SK-N-DZ (cell line): Measurements from ENCODE around the gene IBTK.
"Not testable (repeated sequence)": the region's sequence is repeated elsewhere in the genome, so short reads cannot be mapped to it uniquely, and the experiment has no call there.

Source experiments
- DNase-seq: peaks from one replicate; pipeline ENCODE4 v3.0.0-alpha.2; 2015; ENCODE audit warnings: low spot score

Gene IBTK

DNA sequence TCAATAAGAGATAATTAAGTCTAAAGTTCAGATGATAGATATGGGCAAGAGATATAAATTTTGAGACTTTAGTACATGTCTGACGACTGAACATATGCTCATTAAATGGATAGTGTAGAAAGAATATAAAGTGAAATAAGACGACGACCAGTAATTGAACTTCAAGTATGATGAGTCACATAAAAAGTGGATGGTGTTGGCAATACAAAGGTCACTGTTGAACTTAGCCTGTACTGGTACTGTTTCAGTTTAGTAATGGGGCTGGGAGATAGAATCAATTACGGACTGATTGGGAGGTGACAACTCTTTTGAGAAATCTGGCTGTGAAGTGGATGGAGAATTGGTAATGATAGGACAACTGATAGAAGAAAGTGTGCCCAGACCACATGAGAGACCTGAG is 68.1 kb downstream of the IBTK start:
- DNase-seq, result no peak

DNA sequence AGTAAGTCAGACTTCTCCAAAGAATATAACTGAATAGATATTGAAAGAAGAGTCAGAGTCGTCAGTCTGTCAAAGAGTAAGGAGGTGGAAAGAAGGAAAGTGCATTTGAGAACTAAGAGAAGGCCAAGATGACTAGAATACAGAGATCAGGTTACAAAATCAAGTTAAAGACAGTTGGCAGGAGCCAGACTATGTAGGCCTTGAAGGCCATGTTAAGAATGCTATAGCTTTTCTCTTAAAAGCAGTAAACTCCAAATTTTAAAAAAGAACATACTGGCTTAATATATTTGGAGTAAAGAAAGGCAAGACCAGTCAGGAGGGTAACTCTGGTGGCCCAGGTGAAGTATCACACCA is 68.8 kb downstream of the IBTK start:
- no peak for DNase-seq

DNA sequence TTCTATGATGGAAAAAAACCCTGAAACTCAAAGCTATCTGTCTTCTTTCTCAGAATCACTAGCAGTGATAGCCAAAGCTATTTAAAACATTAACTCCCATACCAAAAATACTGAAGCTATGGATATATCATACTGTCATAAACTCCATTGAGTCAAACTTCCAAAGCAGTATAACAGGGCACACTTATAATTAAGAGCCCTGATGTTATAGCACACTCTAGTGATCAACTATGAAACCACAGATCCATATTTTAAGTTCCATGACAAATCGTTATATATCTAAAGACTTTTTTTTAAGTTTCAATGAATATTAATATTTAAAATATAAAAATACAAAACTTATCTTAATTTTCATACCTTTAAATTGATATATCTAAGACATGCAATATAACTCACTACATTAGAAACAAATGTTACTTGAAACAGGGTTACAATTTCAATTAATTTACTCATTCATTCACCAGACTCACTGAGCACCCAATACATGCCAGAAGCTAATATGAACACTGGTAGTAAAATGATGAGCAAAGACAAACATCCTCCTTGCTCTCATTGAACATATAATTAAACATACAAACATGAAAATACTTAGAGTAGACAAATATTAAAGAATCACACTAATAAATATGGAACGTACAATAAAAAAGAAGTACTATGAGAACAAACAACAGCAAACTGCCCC is 69.3 kb downstream of the IBTK start:
- DNase-seq, result no peak

DNA sequence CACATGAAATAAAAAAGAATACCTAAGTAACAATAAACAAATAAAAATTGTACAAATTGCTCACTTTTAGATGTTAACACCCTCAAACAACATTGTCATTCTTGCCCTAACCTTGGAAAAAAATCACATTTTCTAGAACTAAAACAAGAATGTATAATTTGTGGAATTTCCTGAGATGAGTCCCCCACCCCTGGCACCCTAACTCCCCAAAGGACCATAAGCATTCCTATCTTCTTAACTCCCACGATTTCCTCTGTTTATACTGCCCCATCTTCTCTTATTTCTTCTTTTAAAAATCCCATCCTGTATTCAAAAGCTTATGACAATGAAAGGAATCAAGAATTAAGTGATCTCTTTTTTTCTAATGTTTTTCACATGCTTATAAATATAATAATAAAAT is 70.9 kb downstream of the IBTK start:
- DNase-seq, result no peak

DNA sequence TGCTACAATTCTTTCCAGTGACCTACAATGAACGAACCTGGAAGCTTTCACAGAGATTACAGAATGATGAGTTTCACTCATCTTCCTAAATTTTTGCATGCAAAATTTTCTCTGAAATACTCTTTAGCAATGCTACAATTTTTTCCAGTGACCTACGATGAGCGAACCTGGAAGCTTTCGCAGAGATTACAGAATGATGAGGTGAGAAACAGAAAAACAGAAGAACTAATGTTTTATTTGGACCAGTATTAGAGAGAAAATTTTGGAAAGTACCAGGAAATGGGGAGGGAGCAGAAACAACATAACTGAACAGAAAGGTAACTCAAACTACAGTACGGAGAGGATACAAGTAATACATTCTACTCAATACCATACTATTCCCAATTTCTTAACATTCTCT is 75.0 kb downstream of the IBTK start:
- DNase-seq, result no peak

DNA sequence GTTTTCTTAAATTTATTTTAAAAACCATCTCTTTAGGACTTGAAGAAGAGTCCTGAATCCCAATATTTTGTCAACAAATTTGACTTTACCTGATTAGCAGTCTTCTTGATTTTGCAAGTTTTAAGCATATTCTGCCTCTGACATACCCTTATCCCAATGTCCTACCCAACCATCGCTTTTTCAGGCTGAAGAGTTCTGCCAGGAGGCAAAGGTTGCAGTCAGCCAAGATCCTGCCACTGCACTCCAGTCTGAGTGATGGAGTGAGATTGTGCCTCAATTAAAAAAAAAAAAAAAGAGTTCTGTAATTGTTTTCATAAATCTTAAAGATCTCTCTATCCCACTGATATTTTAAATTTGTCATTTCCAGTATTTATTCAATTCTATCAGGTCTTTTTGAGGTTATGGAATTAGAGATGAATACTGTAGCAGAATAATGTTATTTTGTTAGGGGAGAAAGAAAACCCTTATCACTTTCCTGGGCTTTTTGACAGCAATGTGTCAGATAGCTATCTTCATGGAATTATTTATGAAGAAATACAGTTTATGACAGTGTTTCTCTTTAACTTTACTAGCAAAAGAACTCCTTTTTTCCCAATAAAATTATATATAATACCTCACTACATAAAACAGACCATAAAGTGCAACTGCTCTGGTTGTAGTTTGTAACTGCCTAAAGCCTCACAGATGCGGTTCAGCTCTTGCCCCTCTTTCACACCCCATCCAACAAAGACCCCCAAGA is 78.2 kb downstream of the IBTK start:
- no peak for DNase-seq

DNA sequence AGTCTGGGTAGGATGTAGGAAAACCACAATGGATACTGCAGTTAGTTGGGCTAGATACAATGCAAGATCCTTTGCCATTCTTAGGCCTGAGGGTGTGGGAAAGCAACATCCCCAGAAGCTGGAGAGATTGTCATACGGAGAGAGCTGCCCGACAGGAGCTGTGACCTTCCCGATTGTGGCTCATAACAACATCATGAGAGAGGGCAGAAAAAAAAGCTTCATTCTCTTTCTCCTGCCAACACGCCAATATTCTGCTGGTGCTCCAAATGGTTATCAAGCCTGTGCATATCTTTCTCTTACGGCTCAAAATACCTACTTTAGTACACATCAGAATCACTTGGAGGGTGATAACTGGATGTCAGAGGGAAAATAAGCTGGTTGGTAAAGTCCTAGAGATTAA is 81.1 kb downstream of the IBTK start:
- DNase-seq, result no peak

DNA sequence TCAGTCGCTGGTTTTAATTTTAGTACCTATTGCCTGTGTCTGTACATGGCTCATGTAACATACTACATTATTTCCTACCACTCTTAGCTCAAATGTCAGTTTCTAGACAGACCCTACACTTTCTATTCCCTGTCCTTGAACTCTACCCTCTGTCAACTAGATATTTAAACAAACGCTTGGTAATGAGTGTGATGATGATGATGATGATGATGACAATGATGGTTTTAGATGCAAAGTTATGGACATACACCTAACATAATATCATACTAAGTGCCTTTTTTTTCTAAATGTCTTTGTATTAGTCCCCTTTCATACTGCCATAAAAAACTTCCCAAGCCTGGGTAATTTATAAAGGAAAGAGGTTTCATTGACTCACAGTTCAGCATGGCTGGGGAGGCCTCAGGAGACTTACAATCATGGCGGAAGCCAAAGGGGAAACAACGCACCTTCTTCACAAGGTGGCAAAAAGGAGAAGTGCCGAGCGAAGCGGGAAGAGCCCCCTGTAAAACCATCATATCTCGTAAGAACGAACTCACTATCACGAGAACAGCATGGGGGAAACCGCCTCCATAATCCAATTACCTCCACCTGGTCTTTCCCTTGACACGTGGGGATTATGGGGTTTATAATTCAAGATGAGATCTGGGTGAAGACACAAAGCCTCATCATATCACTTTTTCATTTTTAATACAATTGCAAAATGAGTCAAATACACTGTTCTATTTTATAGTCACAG is 87.1 kb downstream of the IBTK start:
- DNase-seq, result no peak

DNA sequence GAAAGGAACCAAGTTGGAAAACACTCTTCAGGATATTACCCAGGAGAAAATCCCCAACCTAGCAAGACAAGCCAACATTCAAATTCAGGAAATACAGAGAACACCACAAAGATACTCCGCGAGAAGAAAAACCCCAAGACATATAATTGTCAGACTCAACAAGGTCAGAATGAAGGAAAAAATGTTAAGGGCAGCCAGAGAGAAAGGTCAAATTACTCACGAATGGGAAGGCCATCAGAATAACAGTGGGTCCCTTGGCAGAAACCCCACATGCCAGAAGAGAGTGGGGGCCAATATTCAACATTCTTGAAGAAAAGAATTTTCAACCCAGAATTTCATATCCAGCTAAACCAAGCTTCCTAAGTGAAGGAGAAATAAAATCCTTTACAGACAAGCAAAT is 94.8 kb downstream of the IBTK start:
- DNase-seq, result not testable (repeated sequence)

DNA sequence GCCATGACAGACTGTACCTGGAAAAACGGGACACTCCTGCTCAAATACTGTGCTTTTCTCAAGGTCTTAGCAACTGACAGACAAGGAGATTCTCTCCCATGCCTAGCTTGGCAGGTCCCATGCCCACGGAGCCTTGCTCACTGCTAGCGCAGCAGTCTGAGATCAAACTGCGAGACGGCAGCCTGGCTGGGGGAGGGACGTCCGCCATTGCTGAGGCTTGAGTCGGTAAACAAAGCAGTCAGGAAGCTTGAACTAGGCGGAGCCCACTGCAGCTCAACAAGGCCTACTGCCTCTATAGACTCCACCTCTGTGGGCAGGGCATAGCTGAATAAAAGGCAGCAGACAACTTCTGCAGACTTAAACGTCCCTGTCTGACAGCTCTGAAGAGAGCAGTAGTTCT is 96.4 kb downstream of the IBTK start:
- not testable (repeated sequence) for DNase-seq

DNA sequence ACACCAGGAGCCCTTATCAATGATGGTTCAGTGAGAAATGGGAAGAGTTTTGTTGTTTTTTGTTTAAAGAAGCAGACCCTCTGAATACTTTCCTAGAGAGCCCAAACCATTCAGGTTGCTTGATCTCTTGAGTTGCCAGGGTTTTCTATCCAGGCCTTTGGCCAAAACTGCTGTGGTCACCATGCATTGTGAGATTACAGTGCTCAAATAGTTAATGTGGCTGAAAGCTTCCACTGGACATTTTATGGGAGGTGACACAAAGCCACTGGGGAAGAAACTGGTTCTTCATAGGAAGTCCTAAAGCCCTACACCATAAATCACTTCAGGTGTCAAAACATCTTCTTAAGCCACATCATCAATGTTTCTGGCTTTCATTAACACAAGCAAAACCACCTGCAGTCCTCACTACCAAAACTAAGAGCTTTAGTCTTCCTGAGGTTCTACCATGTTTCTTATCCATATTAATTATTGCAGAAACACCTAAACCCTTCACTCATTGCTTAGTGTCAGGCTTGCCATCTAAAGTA is 101.6 kb downstream of the IBTK start:
- no peak for DNase-seq

DNA sequence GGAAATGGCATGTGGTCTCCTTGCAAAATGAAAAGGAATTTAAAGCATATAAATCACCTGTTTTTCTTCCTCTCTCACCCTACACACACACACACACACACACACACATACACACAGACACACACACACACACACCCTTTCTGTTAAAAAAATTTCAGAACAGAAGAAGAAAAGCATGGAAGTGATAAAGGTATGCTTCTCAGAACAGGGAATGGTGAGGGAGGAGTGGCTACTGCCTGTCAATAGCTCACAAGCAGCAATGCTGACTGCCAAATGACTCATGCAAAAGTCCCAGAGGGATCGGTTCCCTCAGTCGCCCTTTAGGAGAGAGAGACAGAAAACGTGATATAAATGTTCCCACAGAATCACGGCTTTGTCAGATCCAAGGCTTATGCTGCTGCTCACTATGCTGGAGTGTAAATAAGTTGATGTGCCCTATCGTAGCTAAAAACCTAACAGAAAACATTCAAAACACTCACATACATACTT is 102.6 kb downstream of the IBTK start:
- DNase-seq, result peak; percentile 15

DNA sequence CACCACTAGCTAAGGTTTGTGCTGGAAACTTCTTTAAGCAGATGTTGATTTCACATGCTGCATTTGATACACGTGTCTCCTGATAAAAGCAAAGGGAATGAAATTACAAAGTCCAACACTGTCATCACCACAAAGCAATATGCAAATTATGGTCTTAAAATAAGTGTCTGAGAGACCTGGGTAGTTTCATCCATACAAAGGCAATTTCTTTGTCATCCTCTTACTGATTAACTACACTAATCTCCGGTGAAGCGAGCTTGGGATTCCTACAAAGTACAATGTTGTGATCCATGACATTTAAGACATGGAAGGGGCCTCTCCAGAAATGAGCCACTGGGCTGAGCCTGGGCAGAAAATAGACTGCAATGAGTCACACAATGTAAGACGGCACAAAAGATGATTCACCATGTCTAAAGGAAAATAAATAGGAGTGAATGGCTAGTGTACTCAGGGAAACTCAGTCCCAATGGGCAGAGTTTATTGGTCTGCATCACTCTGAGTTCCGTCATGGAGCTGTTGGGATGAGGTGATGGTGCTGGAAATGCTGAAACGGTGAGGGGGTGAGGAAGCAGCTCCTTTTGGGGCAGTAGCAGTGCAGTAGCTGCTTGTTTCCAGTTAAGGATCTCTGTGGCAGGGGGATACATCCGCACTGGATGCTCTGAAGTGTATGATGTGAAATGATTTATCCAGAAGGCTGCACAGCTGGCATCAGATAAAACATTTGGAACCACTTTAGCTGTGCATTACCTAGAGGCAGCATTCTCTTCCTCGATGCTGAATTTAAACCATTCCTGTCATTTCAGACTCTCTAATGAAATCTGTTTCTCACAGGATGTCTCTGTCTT is 103.3 kb downstream of the IBTK start:
- peak; percentile 71 for DNase-seq

DNA sequence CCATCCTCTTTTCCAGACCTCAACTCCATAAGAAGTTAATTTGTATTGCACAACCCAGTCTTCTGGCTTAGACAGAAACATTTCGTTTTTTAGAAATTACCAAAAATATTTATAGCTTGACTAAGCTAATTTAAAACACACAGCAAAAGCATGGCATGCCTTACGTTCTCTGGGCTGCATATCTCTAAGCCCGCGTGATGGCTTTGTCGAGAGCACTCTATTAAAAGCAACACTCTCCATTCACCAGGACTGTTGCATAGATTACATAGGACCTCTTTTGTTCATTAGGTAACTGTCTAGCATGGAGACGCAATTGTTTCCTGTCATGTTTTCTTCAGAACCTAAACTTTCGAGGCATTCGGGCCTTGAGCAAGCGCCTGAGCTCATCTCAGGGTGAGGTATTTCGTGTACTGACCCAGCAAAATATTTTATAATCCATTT is 104.5 kb downstream of the IBTK start:
- no peak for DNase-seq

DNA sequence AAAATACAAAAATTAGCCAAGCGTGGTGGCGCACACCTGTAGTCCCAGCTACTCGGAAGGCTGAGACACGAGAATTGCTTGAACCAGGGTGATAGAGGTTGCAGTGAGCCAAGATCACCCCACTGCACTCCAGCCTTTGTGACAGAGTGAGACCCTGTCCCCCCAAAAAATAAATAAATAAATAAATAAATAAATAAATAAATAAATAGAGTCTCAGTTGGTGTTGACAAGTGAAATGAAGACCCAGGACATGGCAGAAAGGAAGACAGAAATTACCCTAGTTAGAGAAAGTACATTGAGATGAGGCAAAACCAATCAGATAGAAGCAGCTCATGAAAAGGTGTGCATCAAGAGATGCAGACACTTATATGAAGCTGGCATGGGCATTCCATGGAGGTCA is 105.0 kb downstream of the IBTK start:
- DNase-seq, result no peak

DNA sequence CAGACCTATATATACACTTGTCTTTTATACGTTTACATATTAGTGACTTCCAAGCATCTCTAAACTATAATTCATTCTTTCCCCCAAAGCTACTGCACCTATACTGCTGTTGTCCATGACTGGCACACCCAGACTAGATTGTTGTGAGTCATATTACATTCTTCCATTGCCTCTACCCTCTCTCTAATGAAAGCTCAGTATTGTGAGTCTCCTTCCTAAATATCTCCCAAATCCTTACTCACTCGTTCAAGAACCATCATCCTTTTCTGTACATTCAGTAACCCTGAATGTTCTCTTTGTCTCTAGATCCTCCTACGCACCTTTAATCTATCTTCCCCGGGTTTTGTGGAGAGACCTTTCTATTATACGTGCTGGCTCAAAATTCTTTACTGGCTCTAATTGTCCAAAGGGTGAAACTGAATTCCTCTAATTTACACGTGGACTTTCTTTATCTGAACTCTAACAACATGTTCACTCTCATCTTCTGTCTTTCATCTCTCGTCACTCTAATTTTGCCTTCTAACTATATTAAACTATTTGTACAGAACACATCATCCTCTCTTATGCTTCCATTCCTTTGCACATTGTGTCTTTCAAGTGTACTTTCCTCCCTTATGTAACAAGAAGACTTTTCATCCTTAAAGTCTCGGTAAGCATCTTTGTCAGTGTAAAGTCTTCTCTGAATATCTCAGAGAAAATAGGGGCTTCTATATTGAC is 109.3 kb downstream of the IBTK start:
- DNase-seq, result no peak

DNA sequence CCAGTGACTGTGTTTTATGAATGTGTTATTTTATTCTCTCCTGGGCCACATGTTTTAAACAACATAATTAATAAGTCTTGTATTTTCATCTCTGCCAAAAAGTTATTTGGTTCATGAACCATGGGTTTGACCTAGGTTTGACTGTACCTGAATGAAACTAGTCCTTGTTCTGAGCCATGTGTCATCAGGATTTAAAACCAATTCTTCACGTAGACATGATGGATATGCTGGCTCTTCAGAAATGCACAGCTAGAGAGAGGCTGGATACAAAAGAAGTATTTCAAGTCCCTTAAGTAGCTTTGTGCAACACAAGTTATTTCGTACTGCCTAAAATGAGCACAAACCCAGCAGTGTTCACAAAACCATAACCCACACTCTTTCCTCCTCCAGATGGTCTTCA is 116.1 kb downstream of the IBTK start:
- DNase-seq, result no peak

DNA sequence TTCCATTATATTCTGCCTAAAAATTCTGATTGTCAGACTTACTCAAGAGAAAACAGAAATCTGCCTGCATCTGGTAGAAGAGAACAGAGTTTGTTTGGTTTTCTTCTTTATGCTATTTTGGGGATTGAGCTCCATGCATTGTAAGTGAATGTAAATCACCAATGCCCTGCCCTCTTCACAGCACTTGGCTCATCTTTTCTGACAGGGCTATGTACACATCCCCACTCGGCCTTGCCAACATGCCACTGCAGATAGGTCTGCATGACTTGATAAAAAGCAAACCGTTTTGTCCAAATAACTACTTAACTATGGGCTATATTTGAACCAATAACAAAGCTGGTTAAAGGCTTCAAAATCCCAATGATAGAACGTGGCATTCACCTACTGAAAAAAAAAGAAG is 117.7 kb downstream of the IBTK start:
- no peak for DNase-seq

DNA sequence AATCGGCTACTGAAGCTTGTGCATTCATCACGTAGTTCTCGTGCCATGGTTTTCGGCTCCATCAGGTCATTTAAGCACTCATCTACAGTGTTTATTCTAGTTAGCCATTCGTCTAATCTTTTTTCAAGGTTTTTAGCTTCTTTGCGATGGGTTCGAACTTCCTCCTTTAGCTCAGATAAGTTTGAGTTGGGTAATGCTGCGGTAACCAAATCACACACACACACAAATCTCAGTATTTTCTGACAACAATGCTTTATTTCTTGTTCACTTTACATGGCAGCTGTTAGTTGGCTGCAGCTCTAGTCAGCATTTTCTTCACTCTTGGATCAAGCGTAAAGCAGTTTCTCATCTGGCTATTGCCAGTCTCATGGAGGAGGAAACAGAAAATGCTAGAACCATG is 118.6 kb downstream of the IBTK start:
- DNase-seq, result not testable (repeated sequence)

DNA sequence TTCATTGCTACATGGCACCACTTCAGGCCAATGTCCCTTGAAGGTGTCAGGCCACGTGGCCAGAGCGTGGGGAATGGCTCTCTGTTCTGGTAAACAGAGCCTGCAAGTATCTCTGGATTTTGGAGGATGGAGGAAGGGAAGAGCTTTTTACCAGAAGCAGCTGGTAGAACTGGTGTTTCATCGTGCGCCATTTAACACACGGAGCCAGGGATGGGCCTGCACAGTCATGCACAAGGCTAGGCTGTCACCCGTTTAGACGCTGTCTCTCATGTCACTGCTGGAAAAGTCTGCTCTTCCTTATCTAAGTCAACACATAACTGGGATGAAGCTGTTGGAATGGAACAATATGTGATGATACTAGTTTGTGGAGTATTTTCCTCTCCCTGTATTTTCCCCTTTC is 123.9 kb downstream of the IBTK start:
- DNase-seq, result no peak
